Activated T-helper 9 cell treated with anti-CD3 and anti-CD28 coated beads, Interleukin-2, amount 50 U/mL, for 16 hours (primary cell): ENCODE measurements around the gene HOXC13.

Source experiments
- DNase-seq: peaks from one replicate; pipeline ENCODE4 v3.0.0-alpha.2; 2020; ENCODE audit warnings: low read depth

Gene HOXC13

GRCh38 chr12:53938326-53939140 is at the start of gene HOXC13:
Gene HOXC13, plus strand, starts transcription at chr12:53938831. Its CDS starts 76 bp downstream, at chr12:53938907.
- no peak for DNase-seq

- no peak for DNase-seq
Measured at GRCh38 chr12:53890081-53890480, 48.5 kb upstream of the HOXC13 start.

GRCh38 chr12:53892762-53893395 is 45.8 kb upstream of the HOXC13 start:
- DNase-seq: no peak

GRCh38 chr12:53899230-53899629 is 39.4 kb upstream of the HOXC13 start:
- no peak for DNase-seq

- no peak for DNase-seq
Measured at GRCh38 chr12:53907103-53907502, 31.5 kb upstream of the HOXC13 start.

- no peak for DNase-seq
Measured at GRCh38 chr12:53916788-53917655, 21.6 kb upstream of the HOXC13 start.

- DNase-seq: no peak
Measured at GRCh38 chr12:53924521-53925405, 13.9 kb upstream of the HOXC13 start.

- DNase-seq: no peak
Measured at GRCh38 chr12:53927220-53928029, 11.2 kb upstream of the HOXC13 start.

GRCh38 chr12:53928054-53928835 is 10.4 kb upstream of the HOXC13 start:
- DNase-seq: no peak

GRCh38 chr12:53929527-53929926 is 9.1 kb upstream of the HOXC13 start:
- DNase-seq: no peak

- DNase-seq: no peak
Measured at GRCh38 chr12:53930591-53931255, 7.9 kb upstream of the HOXC13 start.

GRCh38 chr12:53931844-53932581 is 6.6 kb upstream of the HOXC13 start:
- no peak for DNase-seq

- DNase-seq: no peak
Measured at GRCh38 chr12:53932915-53933314, 5.7 kb upstream of the HOXC13 start.

GRCh38 chr12:53935383-53936341 is 3.0 kb upstream of the HOXC13 start:
- DNase-seq: no peak

GRCh38 chr12:53937099-53937498 is 1.5 kb upstream of the HOXC13 start:
- DNase-seq: no peak

GRCh38 chr12:53937596-53938325 is 870 bp upstream of the HOXC13 start:
- DNase-seq: no peak
